Fibroblast of lung (primary cell): ENCODE data around the gene TBCA.

Experiments used
- EZH2 ChIP-seq: IDR thresholded peaks from 2 replicates; pipeline ENCODE4 v1.5.1; 2012; ENCODE audit warnings: low read length, control low read depth, mild to moderate bottlenecking; ENCODE audit errors: missing control alignments
- TF ChIP-seq, protein P1 (sequence below), 2 donors: IDR thresholded peaks in 1 of 2; conservative IDR thresholded peaks in 1 of 2; 1 replicate in 1 of 2; 2 replicates in 1 of 2; pipeline ENCODE4 v1.5.1; 2011 to 2012; ENCODE audit warnings: low read length in 2 of 2, control low read depth in 1 of 2, inconsistent platforms in 1 of 2, low read depth in 1 of 2, mild to moderate bottlenecking in 1 of 2

- TF ChIP-seq, protein P1, sequence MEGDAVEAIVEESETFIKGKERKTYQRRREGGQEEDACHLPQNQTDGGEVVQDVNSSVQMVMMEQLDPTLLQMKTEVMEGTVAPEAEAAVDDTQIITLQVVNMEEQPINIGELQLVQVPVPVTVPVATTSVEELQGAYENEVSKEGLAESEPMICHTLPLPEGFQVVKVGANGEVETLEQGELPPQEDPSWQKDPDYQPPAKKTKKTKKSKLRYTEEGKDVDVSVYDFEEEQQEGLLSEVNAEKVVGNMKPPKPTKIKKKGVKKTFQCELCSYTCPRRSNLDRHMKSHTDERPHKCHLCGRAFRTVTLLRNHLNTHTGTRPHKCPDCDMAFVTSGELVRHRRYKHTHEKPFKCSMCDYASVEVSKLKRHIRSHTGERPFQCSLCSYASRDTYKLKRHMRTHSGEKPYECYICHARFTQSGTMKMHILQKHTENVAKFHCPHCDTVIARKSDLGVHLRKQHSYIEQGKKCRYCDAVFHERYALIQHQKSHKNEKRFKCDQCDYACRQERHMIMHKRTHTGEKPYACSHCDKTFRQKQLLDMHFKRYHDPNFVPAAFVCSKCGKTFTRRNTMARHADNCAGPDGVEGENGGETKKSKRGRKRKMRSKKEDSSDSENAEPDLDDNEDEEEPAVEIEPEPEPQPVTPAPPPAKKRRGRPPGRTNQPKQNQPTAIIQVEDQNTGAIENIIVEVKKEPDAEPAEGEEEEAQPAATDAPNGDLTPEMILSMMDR (conservative IDR thresholded peaks at IDR 0.05 in 1 of 2, IDR thresholded peaks at IDR 0.05 in 1 of 2; ENCODE audit: low read depth in 1 of 2, low read length in 2 of 2): no peak
- TF ChIP-seq EZH2: no peak
These were observed 2.3 kb upstream of the TBCA start for GRCh38 chr5:77778398-77778797.
